ENCODE results near the gene CRTAC1.

GRCh38 chr10:97891497-97892167 is 138.8 kb downstream of the CRTAC1 start:
- no peak for TF ChIP-seq CTCF (IDR thresholded peaks at IDR 0.05)
- TF ChIP-seq POLR2A (IDR thresholded peaks at IDR 0.05) = no peak

Measured in heart left ventricle (tissue), 13 donors.